Stimulated activated CD4-positive, alpha-beta T cell treated with anti-CD3 and anti-CD28 coated beads, Interleukin-2, amount 100 ng/mL, for 48 hours (primary cell): ENCODE measurements around the gene OR10A3.
"Not testable (repeated sequence)": the region's sequence is repeated elsewhere in the genome, so short reads cannot be mapped to it uniquely, and the experiment has no call there.

ENCODE experiments used
- DNase-seq, 2 donors: peaks; one replicate each; pipeline ENCODE4 v3.0.0-alpha.2; 2020

OR10A3 gene

GRCh38 chr11:7941608-7942007 lies at the start of gene OR10A3:
Gene OR10A3 (minus strand): TSS chr11:7941708. CDS start chr11:7939520, 2,188 bp downstream.
- DNase-seq = no peak

- DNase-seq = not testable (repeated sequence)
These were observed 46.0 kb upstream of the OR10A3 start for GRCh38 chr11:7987560-7987883.

GRCh38 chr11:7986768-7987559 lies 45.5 kb upstream of the OR10A3 start, which contains the start of gene EIF3F:
Gene EIF3F (plus strand): TSS chr11:7987337. CDS start chr11:7987353, 16 bp downstream.
- peak; percentile 76 to 79 for DNase-seq

- DNase-seq = no peak
These were observed 42.5 kb upstream of the OR10A3 start for GRCh38 chr11:7983832-7984590.

GRCh38 chr11:7982582-7983119 lies 41.1 kb upstream of the OR10A3 start:
- no peak for DNase-seq

DNA sequence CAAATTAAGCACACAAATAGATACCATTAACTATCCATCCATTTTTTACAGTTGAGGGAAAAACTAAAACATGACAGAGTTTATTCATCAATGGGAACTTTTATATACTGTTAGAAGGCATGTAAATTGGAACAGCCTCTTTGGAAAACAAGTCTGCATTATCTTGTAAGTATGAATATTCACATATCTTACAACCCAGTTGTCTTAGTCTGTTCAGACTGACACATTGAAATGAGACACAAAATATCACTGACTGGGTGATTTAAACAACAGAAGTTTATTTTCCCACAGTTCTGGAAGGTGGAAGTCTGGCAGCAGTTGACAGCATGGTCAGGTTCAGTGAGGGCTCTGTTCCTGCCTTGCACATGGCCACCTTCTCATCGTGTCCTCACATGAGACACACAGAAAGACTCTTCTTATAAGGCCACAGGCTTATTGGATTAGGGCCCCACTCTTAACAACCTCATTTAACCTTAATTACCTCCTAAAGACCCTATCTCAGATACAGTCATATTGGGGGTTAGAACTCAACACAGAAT lies 40.2 kb upstream of the OR10A3 start:
- DNase-seq = no peak

- no peak for DNase-seq
These were observed 35.9 kb upstream of the OR10A3 start for GRCh38 chr11:7977232-7977917.

DNA sequence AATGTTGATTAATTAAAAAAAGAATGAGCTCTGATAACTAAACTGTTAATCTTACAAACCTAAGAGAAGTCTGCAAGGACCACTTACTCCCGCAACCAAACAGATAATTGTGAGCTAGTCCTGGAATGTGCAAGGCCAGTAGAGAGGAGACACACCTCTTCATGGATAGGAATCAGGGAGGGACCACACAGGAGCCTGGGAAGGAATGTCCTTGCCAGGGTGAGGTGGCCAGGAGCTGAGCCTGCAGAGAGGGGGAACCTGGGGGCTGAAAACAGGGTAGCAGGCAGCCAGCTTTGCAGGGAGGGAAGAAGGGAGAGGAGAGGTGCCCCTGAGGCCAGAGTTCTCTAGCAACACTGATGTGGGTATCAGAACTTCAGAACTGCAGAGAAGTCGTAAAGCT lies 33.2 kb upstream of the OR10A3 start:
- no peak for DNase-seq

DNA sequence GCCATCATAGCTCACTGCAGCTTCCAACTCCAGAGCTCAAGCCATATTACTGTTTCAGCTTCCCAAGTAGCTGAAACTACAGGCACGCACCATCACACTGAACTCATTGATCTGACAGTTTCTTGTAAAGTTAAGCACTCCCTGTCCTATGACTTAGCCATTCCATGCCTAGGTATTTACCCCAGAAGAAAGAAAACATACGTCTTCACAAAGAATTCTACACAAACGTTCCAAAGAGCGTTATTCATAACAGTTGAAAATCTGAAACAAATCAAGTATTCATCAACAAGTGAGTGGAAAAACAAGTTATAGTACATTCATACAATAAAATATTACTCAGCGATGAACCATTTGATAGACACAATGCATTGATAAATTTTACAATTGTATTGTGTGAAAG lies 31.5 kb upstream of the OR10A3 start:
- DNase-seq = no peak

GRCh38 chr11:7971846-7972245 lies 30.3 kb upstream of the OR10A3 start:
- DNase-seq = no peak

- no peak for DNase-seq
These were observed 28.5 kb upstream of the OR10A3 start for GRCh38 chr11:7969756-7970646.

DNA sequence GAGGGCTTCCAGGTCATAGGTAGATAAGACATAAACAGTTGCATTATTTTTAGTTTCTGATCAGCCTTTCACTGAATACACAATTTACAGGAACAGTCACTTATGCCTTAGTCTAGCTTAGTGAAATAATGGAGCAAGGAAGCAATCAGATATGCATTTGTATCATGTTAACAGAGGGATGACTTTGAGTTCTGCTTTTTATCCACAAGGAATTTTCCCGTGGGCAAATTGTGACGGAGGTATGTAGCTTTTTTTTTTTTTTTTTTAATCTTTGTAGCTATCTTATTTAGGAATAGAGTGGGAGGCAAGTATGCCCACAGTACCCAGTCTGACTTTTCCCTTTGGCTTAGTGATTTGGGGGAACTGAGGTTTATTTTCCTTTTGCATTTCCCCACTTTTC lies 27.2 kb upstream of the OR10A3 start:
- DNase-seq = no peak

GRCh38 chr11:7967826-7968225 lies 26.3 kb upstream of the OR10A3 start:
- DNase-seq = no peak

DNA sequence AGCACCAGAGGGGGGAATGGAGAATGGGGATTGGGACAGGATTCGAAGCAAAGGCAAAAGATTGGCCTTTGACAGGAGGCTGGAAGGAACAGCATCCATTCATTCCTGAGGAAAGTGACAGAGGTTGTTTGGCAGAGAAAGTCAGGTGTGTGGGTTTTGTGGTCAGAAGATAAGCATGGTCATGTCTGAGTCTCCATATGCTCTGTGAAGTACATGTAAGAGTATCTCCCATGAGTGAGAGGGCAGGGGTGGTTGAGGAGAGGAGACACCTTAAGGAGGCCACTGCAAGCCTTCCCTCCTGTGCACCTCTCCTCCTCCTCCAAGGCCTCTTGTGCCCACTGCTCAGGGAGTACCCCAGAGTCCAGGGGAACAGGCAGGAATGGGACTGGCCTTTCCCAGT lies 25.6 kb upstream of the OR10A3 start:
- DNase-seq = no peak

DNA sequence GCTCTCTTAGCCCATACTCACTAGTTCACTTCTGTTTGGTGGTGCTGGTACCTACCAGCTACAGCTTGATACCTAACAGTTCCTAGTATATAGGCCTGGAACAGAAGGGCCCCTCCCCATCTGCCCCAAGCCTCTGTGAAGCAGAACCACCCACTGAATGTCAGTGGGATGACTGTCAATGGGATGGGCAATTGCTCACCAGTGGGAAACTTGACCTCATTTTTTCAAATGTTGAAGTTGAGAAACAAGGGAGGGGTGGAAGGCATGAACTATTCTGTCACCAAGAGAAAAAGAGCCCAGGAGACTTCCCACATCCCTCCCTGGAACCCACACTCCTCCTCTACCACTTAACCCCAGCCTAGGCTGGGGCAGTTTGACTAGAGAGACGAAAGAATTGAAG lies 23.9 kb upstream of the OR10A3 start, which contains the start of gene NLRP10:
NLRP10 (minus strand) TSS at position 62 of the 400 bp plus-strand sequence. CDS start 1,952 bp downstream, outside the sequence.
- DNase-seq = no peak

- DNase-seq = no peak
These were observed 23.4 kb upstream of the OR10A3 start for GRCh38 chr11:7964873-7965272.

DNA sequence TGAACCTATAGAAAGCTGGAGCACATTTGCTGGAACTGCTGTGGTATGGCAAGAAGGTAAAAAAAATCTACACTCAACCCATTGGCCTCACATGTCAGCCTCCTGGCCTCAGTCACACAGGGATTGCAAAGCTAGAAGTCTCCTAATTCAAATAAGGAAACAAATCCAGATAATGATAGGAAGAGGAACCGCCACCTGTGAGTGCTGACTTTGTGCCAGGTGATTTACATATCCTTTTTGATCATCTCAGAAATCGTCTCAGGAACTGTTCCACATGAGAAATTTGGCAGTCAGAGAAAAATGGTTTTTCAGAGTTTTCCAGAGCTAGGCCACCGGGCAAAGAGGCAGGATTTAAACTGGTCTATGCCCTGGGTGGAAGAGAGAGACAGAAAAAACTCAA lies 22.8 kb upstream of the OR10A3 start:
- DNase-seq = no peak

- no peak for DNase-seq
These were observed 13.7 kb upstream of the OR10A3 start for GRCh38 chr11:7955191-7955590.

DNA sequence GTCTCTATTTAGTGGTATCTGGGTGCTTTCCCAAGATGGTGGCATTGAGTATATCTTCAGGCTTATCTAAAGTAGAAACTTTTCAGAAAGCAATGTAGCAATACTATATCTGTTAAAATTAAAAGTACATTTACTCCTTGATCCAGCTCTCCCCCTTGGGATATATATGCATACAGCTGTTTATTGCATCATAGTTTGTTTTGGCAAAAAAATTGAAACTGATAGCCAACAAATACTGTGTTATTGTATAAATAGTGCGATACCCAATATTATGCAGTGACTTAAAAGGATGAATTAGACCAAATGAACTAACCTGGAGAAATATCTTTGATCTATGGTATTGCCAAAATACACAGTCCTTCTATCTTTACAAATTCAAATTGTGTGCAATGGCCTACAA lies 8.4 kb upstream of the OR10A3 start:
- no peak for DNase-seq

GRCh38 chr11:7944123-7944522 lies 2.6 kb upstream of the OR10A3 start:
- no peak for DNase-seq

GRCh38 chr11:7941146-7941545 lies 362 bp downstream of the OR10A3 start:
- no peak for DNase-seq

- no peak for DNase-seq
These were observed 4.9 kb downstream of the OR10A3 start for GRCh38 chr11:7936615-7937014.
